ENCODE results near the gene ZNF3.

DNA sequence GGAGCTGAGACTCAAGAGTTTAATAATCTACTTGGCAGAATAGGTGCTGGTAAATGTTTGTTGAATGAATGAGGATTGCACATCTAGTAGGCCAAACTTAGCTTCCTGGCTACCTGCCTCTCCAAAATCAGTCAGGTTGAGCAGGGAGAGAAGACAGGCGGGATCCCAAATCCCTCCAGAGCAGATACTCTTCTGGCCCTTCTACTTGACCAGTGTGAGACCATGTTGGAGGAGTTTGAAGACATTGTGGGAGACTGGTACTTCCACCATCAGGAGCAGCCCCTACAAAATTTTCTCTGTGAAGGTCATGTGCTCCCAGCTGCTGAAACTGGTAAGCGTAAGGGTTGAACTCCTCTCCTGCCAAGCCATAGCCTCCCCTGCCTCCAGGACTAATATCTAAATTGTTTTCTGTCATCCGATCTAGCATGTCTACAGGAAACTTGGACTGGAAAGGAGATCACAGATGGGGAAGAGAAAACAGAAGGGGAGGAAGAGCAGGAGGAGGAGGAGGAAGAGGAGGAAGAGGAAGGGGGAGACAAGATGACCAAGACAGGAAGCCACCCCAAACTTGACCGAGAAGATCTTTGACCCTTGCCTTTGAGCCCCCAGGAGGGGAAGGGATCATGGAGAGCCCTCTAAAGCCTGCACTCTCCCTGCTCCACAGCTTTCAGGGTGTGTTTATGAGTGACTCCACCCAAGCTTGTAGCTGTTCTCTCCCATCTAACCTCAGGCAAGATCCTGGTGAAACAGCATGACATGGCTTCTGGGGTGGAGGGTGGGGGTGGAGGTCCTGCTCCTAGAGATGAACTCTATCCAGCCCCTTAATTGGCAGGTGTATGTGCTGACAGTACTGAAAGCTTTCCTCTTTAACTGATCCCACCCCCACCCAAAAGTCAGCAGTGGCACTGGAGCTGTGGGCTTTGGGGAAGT lies 43.0 kb upstream of the ZNF3 start:
- no peak for TF ChIP-seq ZNF384 (IDR thresholded peaks at IDR 0.05)
- no peak for TF ChIP-seq FOXM1 (IDR thresholded peaks at IDR 0.05; ENCODE audit: borderline replicate concordance)
- TF ChIP-seq HDGF (IDR thresholded peaks at IDR 0.05; ENCODE audit: borderline replicate concordance) = no peak
- TF ChIP-seq FOXA1 (IDR thresholded peaks at IDR 0.05) = no peak
- TF ChIP-seq LEF1 (IDR thresholded peaks at IDR 0.05; ENCODE audit: borderline replicate concordance) = no peak
- TF ChIP-seq, protein P1, sequence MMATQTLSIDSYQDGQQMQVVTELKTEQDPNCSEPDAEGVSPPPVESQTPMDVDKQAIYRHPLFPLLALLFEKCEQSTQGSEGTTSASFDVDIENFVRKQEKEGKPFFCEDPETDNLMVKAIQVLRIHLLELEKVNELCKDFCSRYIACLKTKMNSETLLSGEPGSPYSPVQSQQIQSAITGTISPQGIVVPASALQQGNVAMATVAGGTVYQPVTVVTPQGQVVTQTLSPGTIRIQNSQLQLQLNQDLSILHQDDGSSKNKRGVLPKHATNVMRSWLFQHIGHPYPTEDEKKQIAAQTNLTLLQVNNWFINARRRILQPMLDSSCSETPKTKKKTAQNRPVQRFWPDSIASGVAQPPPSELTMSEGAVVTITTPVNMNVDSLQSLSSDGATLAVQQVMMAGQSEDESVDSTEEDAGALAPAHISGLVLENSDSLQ (IDR thresholded peaks at IDR 0.05) = no peak
- TF ChIP-seq SP1 (IDR thresholded peaks at IDR 0.05) = no peak
